Activated naive CD8-positive, alpha-beta T cell treated with anti-CD3 and anti-CD28 coated beads, Interleukin-2, amount 50 U/mL, for 24 hours (primary cell): Measurements from ENCODE around the gene ITPR1.

ENCODE experiments used
- ATAC-seq: fragments of 150-1000 bp; cut with Tn5 transposase; one replicate; pipeline ENCODE4 v1.10.0; 2021
- DNase-seq: peaks from one replicate; pipeline ENCODE4 v3.0.0; 2021
- H3K27ac Mint-ChIP-seq: one replicate; pipeline ENCODE4 v1.8.0; 2021; ENCODE audit warnings: mild to moderate bottlenecking, mixed read lengths
- H3K27me3 Mint-ChIP-seq: one replicate; pipeline ENCODE4 v1.8.0; 2021; ENCODE audit warnings: mixed read lengths
- H3K36me3 Mint-ChIP-seq: one replicate; pipeline ENCODE4 v1.8.0; 2021; ENCODE audit warnings: low read depth, mixed read lengths
- H3K4me1 Mint-ChIP-seq: one replicate; pipeline ENCODE4 v1.8.0; 2021; ENCODE audit warnings: mixed read lengths
- H3K4me3 Mint-ChIP-seq: one replicate; pipeline ENCODE4 v1.8.0; 2021; ENCODE audit warnings: mild to moderate bottlenecking, moderate library complexity, mixed read lengths
- H3K9me3 Mint-ChIP-seq: one replicate; pipeline ENCODE4 v1.8.0; 2021; ENCODE audit warnings: mixed read lengths

ITPR1 gene

DNA sequence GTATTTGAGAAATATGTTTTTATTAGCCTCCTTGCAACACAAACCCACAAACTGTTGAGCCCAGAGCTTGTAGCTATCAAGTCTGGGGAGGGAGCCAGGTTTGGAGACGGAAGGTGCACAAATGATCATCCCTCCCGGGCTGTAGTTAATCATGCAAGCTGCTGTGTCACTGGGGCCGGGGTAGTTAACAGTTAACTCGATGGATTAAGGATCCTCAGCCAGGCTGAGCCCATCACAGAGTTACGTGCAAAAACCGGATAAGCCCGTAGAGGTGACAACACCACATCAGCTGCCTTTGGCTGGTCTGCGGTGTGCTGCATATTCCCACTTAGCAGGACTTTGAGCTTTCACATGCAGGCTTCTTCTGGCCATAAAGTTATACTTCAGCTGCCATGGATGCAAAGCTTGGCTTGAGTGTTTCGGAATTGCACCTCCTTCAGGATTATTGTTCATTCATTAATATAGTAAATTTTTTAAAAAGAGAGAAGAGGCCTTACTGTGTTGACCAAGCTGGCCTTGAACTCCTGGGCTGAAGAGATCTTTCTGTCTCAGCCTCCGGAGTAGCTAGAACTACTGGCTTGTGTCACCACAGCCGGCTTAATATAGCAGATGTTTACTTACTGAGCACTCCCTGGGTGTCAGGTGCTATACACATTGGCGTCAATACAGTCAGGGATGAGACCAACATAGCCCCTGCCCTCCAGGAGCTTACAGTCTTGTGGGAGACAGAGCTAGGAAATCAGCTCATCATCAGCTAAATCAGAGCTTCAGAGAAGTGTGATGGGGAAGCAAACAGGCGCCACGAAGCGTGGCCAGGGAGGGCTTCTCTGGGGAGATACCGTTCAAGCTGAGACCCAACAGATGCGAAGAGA lies 259.3 kb downstream of the ITPR1 start:
- H3K4me3 Mint-ChIP-seq, result no peak overlapping the region
- no peaks in the 10 kb centered on the region for H3K9me3 Mint-ChIP-seq
- peaks cover 60% of the 10 kb centered on the region for H3K4me1 Mint-ChIP-seq
- H3K36me3 Mint-ChIP-seq, result peaks cover 55% of the 10 kb centered on the region
- no peak for ATAC-seq
- no peak overlapping the region for H3K27ac Mint-ChIP-seq
- no peak for DNase-seq
- no peaks in the 10 kb centered on the region for H3K27me3 Mint-ChIP-seq

DNA sequence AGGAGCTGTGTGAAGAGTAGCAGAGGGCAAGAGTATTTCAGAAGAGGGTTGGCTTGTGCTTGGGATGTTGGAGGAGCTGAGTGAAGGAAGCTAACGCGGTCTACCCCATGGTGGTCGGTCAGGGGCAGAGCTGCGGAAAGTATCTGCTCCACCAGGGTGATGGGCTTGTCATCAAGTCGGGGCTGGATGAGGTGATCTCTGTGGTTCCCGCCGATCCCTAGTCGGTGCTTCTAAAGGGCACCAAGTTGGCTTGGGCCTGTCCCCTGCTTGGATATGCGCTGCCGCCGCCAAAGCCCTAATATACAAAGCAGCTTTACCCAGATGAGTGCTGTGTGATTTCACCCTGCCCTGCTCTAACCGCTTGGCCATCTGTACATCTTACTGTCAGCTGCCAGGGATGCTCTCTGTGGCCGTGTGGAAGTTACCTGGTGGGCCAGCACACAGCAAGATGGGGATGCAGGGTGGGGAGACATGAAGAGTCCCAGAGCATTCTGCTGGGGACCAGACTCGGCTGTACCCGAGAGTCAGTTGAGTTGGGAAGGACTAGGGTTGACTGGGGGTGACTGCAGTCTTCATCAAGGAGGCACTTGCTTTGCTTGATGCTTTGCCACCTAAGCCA lies 260.0 kb downstream of the ITPR1 start:
- Mint-ChIP-seq H3K4me1 (peaks cover 59% of the 10 kb centered on the region), H3K27me3 (no peaks in the 10 kb centered on the region)
- peak; percentile 29 for ATAC-seq

DNA sequence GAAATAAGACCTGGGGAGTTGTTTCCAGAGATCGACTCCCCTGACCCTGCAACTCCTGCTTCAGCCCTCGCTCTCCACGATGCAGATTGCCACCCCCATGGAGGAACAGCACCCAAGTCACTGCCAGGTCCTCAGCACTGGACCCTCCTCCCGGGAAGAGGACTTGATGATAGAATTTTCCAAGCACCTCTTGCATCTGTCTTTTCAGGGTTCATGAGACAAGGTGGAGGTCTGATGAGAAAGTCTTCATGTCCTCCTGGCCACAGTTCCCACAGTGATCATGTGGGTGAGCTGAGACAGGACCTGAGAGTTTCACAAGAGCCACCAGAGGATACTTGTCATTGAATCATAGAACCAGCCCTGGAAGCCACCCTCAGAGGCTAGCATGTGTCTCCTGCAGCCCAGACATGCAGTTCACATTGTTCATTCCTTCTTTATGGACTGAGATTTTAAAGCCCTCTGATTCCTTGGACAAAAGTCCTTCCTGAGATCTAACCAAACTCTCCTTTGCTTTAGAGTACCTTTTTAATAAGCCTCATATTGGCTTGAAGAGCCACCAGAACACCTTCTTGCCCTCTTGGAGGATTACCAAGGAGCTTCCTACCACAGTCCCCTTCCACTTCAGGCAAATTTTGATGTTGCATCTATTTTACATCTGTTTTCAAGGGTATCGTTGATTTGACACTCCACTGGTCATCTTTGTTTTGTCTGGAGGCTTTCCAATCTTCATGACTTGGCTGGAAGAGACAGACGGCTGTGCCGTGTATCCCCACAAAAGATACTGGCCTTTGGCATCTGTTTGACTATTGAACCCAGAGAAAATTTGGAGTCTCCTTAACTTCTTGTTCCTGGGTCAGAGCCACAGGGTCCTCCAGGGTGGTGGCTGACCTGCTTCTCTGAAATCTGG lies 261.3 kb downstream of the ITPR1 start:
- H3K27me3 Mint-ChIP-seq, result no peaks in the 10 kb centered on the region
- H3K4me3 Mint-ChIP-seq, result no peak overlapping the region
- peaks cover 47% of the 10 kb centered on the region for H3K4me1 Mint-ChIP-seq
- H3K9me3 Mint-ChIP-seq, result no peaks in the 10 kb centered on the region
- DNase-seq, result no peak
- no peak overlapping the region for H3K27ac Mint-ChIP-seq
- H3K36me3 Mint-ChIP-seq, result peaks cover 54% of the 10 kb centered on the region
- peak; percentile 53 for ATAC-seq

More for the DNA sequence above, 260.0 kb downstream of the ITPR1 start:
- Mint-ChIP-seq H3K4me3 (no peak overlapping the region), H3K27ac (peak overlapping the region; percentile 35), H3K36me3 (peaks cover 52% of the 10 kb centered on the region), H3K9me3 (no peaks in the 10 kb centered on the region)
- no peak for DNase-seq

DNA sequence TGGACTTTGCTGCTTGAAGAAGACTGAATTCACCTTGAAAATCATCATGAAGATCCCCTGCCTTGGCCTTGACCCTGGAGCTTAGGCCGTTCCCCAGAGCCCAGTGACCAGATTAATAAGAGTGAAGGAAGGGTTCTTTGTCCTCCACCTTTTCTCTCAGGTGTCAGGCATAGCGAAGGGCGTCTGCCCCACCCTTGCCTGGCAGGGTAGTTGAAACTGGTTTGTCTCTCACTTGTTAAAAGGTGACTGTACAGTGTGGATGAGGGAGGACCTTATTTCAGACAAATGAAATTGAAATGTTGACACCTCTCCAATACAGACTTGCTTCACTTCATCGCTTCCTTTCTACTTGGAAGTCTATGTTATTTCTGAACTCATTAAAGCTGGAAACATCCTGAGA lies 262.4 kb downstream of the ITPR1 start:
- H3K27ac Mint-ChIP-seq, result no peak overlapping the region
- no peak for ATAC-seq

DNA sequence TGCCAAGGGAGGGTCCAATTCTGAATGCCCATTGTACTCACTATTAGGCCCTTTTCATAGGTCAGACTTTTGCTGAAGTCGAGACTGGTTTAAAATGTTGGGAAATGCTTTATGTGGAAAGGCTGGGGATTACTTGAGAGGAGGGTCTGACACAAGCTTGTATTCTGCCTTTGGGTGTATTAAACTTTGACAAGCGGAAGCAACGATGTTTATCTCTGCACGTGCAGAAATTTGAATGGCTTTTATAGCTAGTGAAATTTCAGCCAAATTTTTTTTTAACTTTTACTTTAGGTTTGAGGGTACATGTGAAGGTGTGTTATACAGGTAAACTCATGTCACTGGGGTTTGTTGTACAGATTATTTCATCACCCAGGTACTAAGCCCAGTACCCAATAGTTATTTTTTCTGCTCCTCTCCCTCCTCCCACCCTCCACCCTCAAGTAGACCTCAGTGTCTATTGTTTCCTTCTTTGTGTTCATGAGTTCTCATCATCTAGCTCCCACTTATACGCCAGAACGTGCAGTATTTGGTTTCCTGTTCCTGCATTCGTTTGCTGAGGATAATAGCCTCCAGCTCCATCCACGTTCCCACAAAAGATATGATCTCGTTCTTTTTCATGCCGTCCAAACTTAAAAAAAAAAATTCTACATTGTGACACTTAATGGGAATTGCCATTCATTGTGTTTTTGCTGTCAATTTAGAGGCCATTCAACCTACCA lies 263.1 kb downstream of the ITPR1 start:
- no peaks in the 10 kb centered on the region for H3K9me3 Mint-ChIP-seq
- DNase-seq (no peak), ATAC-seq (no peak)
- H3K27me3 Mint-ChIP-seq, result no peaks in the 10 kb centered on the region
- no peak overlapping the region for H3K4me3 Mint-ChIP-seq
- no peak overlapping the region for H3K27ac Mint-ChIP-seq
- peaks cover 30% of the 10 kb centered on the region for H3K4me1 Mint-ChIP-seq
- peaks cover 59% of the 10 kb centered on the region for H3K36me3 Mint-ChIP-seq

More for the DNA sequence above, 262.4 kb downstream of the ITPR1 start:
- Mint-ChIP-seq H3K36me3 (peaks cover 59% of the 10 kb centered on the region), H3K4me1 (peaks cover 37% of the 10 kb centered on the region), H3K4me3 (no peak overlapping the region), H3K27me3 (no peaks in the 10 kb centered on the region), H3K9me3 (no peaks in the 10 kb centered on the region)
- DNase-seq, result no peak

DNA sequence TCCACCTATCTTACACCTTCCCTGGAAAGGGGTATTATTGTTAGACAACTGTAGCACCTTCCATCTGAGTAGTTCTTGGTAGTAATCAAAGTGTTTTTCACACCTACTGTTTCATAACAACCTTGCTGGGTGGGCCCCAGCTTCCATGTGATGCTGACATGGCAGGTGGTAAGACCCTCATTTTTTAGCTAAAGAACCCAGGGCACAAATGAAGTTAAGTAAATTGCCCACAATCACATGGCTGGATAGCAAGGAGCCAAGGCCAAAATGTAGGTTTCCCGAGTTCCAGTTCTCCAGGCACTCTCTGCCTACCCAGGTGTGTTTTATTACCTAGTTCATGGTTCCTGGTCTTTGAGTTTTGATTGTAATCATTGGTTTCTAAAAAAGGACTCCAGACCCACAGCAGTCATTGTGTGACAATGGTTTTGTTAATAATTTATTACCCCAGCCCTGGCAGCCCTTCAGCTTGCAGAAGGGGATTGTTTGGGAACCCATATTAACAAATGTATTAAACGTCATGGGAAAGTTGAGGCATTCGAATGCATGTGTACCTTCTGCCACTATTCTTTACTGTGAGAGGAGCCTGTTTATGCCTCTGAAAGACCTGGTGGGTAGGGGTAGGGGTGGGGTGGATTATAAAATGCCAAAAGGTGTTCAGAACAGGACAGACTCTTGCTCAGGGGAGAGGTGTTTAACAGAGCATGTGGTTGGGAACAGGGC lies 263.9 kb downstream of the ITPR1 start:
- Mint-ChIP-seq H3K27me3 (no peaks in the 10 kb centered on the region), H3K9me3 (no peaks in the 10 kb centered on the region), H3K27ac (no peak overlapping the region), H3K4me3 (no peak overlapping the region), H3K4me1 (peaks cover 23% of the 10 kb centered on the region), H3K36me3 (peaks cover 66% of the 10 kb centered on the region)
- DNase-seq (no peak), ATAC-seq (no peak)

DNA sequence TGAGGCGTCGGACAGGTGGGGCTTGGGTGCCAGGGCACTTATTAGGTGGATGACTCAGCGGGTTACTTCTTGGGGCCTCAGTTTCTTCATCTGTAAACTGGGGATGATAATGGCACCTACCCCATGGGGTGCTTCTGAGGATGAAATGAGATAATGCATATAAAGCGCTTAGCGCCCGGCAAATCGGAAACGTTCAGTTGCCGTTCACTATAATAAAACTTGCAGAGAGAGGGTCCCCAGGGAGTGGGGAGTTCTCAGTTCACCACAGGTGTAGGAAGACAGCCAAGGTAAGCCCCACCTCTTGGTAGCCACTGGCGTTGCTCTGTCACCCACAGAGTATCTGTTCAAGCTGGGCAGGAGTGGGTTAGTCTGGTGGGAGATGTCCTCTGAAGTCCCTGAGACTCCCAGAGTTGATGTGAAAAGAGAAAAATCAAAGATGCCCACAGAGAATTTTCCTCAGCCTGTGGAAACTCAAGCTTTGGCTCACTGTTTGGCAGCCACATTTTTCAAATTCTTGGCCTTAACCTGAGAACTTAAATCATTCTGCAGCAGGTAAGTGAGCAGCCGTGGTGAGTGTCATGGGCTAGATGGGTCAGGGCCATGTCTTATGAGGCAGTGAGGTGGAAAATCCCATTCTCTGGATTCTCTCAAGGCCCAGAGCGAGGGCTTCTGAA lies 264.6 kb downstream of the ITPR1 start:
- Mint-ChIP-seq H3K27me3 (no peaks in the 10 kb centered on the region), H3K4me3 (no peak overlapping the region), H3K9me3 (peaks cover 1% of the 10 kb centered on the region), H3K36me3 (peaks cover 71% of the 10 kb centered on the region), H3K27ac (no peak overlapping the region), H3K4me1 (peaks cover 20% of the 10 kb centered on the region)
- ATAC-seq (no peak), DNase-seq (no peak)

DNA sequence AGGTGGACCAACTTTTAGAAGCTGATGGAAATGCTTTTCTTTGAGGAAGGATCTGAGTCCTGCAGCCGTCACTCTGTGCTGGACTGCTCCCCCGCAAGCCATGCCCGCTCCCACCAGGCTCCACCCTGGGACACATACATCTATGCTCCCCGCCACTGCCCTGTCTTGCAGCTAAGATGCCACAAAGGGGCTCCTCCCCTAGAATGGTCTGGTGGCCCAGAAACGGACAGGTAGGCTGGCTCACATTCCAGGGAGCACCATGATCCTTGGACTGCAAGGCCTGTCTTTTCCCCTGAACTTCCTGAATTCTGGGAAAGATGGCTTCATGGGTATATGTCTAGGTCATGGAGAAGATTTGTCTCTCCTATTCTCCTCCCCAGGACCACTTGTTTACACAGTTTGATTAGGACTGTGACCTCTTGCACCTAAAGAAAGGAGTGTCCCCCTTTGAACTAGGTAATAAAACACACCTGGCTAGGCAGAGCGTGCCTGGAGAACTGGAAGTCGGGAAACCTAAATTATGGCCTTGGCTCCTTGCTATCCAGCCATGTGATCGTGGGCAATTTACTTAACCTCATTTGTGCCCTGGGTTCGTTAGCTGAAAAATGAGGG lies 265.2 kb downstream of the ITPR1 start:
- Mint-ChIP-seq H3K27ac (no peak overlapping the region), H3K27me3 (no peaks in the 10 kb centered on the region), H3K36me3 (peaks cover 71% of the 10 kb centered on the region)

DNA sequence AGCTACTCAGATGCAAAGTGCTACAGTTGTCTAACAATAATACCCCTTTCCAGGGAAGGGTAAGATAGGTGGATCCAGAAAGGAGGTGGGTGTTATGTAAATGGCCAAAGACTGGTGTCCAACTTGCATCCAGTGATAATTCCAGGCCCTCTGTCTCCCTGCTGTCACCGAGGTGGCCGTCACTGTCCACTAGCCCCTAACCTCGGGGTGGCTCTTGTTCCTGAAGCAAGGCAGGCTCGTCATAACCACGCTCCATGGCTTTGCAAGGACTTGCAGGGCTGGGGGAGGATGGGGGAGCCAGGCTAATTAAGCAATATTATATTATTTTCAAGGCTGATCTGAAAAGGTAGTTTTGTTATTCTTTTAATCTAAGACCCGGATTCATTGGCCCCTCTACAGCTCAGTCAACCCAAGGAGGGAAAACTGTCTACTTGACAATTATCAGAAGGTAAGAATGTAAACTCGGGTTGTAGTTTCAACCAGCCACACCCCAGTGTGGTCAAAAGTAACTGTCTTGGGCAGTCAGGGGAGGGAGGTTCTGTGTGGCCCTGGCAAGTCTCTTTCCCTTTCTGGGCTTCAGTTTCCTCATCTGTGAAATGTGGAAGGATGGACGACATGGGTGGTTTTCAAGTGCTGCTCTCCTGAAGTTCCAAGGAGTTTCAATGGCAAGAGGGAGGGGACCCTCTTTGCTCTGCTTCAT lies 266.0 kb downstream of the ITPR1 start:
- no peak for DNase-seq
- H3K36me3 Mint-ChIP-seq, result peaks cover 76% of the 10 kb centered on the region
- ATAC-seq, result no peak
- H3K4me1 Mint-ChIP-seq, result peaks cover 12% of the 10 kb centered on the region
- H3K27me3 Mint-ChIP-seq, result no peaks in the 10 kb centered on the region
- peaks cover 7% of the 10 kb centered on the region for H3K9me3 Mint-ChIP-seq
- H3K27ac Mint-ChIP-seq, result no peak overlapping the region
- no peak overlapping the region for H3K4me3 Mint-ChIP-seq

More for the DNA sequence above, 265.2 kb downstream of the ITPR1 start:
- Mint-ChIP-seq H3K4me1 (peaks cover 17% of the 10 kb centered on the region), H3K4me3 (no peak overlapping the region), H3K9me3 (peaks cover 5% of the 10 kb centered on the region)
- no peak for ATAC-seq
- DNase-seq, result no peak

DNA sequence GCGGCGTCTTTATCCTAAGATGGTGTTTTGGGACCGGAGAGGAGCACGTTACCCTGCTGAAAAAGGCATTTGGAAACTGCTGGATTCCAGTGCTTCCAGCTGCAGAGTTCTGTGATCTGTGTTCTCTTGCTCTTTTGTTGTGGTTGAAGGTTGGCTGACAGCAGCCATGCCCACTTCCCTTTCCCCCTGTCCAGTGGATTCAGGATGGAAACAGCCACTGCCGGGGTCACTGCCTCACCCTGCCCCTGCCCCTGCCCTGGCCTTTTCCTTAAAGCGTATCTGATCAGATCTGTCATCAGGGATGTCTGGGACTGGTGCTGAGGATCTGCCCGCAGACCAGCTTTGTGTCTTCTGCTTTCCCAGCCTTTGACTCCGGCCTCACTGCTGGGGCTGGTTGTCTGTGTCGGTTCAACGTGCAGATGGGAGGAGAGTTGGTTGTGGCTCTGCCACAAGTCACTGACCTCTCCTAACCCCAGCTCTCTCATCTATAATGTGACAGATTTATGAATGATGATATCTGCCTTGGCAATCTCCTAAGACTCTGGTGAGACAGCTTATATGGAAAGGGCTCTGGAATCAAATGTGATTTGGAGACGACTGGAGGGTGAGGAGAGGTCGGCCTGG lies 266.7 kb downstream of the ITPR1 start:
- Mint-ChIP-seq H3K36me3 (peaks cover 71% of the 10 kb centered on the region), H3K27me3 (no peaks in the 10 kb centered on the region), H3K9me3 (peaks cover 7% of the 10 kb centered on the region), H3K27ac (peak overlapping the region; percentile 9), H3K4me1 (peaks cover 7% of the 10 kb centered on the region), H3K4me3 (no peak overlapping the region)
- no peak for DNase-seq
- ATAC-seq, result no peak

DNA sequence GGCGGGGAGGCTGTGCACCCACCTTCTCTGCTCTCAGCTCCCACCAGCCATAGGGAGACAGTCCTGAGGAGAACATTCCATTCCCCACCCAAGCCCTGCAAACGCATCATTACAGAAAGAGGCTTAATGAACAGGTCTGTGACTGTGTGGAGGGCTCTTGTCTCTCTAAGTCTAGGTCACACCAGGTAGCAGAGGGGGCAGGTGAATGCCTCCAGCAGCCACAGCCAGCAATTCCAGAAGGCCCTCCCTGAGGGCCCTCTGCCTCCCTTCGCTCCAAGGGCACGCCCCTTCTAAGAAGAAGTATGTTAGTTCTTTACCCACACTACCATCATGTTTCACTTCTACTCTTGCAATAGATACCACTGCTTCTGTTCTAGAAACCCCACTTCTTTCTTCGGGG lies 268.6 kb downstream of the ITPR1 start:
- Mint-ChIP-seq H3K27me3 (no peaks in the 10 kb centered on the region), H3K4me3 (no peak overlapping the region), H3K27ac (no peak overlapping the region), H3K9me3 (peaks cover 15% of the 10 kb centered on the region), H3K4me1 (peaks cover 2% of the 10 kb centered on the region), H3K36me3 (peaks cover 76% of the 10 kb centered on the region)
- ATAC-seq, result no peak
- DNase-seq, result no peak
